ENCODE results near the gene CEACAM8. TPM values are rescaled to one million over a fixed set of nuclear protein-coding genes. Genes with fewer than 3 reads are reported as not detected.
"Not testable (repeated sequence)": the region's sequence is repeated elsewhere in the genome, so short reads cannot be mapped to it uniquely, and the experiment has no call there.

The CEACAM8 gene
- under 1 TPM in 1 of 4 donors, not detected in 3; 0.25 TPM for total RNA-seq
- under 1 TPM in 1 of 3 donors, not detected in 2; 0.03 TPM for polyA plus RNA-seq
- long read RNA-seq, donor 1 = 0 reads
- long read RNA-seq, donor 2 = 0 reads

GRCh38 chr19:42594617-42595489, at the start of gene CEACAM8:
Gene CEACAM8, minus strand, starts transcription at chr19:42594924. Its CDS starts 96 bp downstream, at chr19:42594828.
- H3K4me3 ChIP-seq = no peak within 1 kb of the TSS
- H3K27ac ChIP-seq = no peak within 1 kb of the TSS
- no peaks in the 10 kb centered on the region for H3K9me3 ChIP-seq
- no peaks in the 10 kb centered on the region for H3K27me3 ChIP-seq (ENCODE audit: insufficient read depth in 3 of 3, low read length in 2 of 3)
- no peak for ATAC-seq
- no peak for DNase-seq
- no peaks in the 10 kb centered on the region for H3K36me3 ChIP-seq (ENCODE audit: insufficient read depth in 1 of 2, low read depth in 1 of 2)
- intact Hi-C loops (cut with DNase I) = loop anchor here in 1 of 2 donors (5.0 kb wide), 1 partner anchor 143 kb away; no protein-coding TSS in a partner anchor
- WGBS, 3 donors = 66 to 77% (median 69%) methylated on average over 10 of the region's 10 CpGs
- no peak for TF ChIP-seq CTCF (IDR thresholded peaks at IDR 0.05)
- no peaks in the 10 kb centered on the region for H3K4me1 ChIP-seq

- H3K36me3 ChIP-seq (ENCODE audit: insufficient read depth in 1 of 2, low read depth in 1 of 2); H3K27ac ChIP-seq; intact Hi-C loops (cut with DNase I); ATAC-seq; H3K9me3 ChIP-seq; H3K4me1 ChIP-seq; H3K4me3 ChIP-seq; DNase-seq; H3K27me3 ChIP-seq (ENCODE audit: insufficient read depth in 3 of 3, low read length in 2 of 3): not testable (repeated sequence)
- WGBS, 3 donors = 96 to 97% (median 96%) methylated on average over 13 to 55 of the region's 58 CpGs
Measured at GRCh38 chr19:42639324-42640092, 44.8 kb upstream of the CEACAM8 start.

GRCh38 chr19:42635233-42635539, 40.5 kb upstream of the CEACAM8 start:
- ATAC-seq (no peak), DNase-seq (no peak)
- H3K27ac ChIP-seq = no peak overlapping the region
- intact Hi-C loops (cut with DNase I) = no loop called here
- WGBS, 3 donors = 86 to 100% (median 87%) methylated on average over 1 of the region's 1 CpG
- no peak overlapping the region for H3K4me3 ChIP-seq
- no peaks in the 10 kb centered on the region for H3K36me3 ChIP-seq (ENCODE audit: insufficient read depth in 1 of 2, low read depth in 1 of 2)
- TF ChIP-seq CTCF (IDR thresholded peaks at IDR 0.05) = no peak
- no peaks in the 10 kb centered on the region for H3K4me1 ChIP-seq
- no peaks in the 10 kb centered on the region for H3K9me3 ChIP-seq
- H3K27me3 ChIP-seq (ENCODE audit: insufficient read depth in 3 of 3, low read length in 2 of 3) = no peaks in the 10 kb centered on the region

GRCh38 chr19:42634409-42635232, 39.9 kb upstream of the CEACAM8 start:
- no peak for ATAC-seq
- WGBS, 3 donors = 79 to 84% (median 79%) methylated on average over 5 of the region's 5 CpGs
- no peak overlapping the region for H3K4me3 ChIP-seq
- intact Hi-C loops (cut with DNase I) = no loop called here
- H3K27ac ChIP-seq = no peak overlapping the region
- H3K9me3 ChIP-seq = no peaks in the 10 kb centered on the region
- no peak for DNase-seq
- no peaks in the 10 kb centered on the region for H3K36me3 ChIP-seq (ENCODE audit: insufficient read depth in 1 of 2, low read depth in 1 of 2)
- H3K27me3 ChIP-seq (ENCODE audit: insufficient read depth in 3 of 3, low read length in 2 of 3) = no peaks in the 10 kb centered on the region
- H3K4me1 ChIP-seq = no peaks in the 10 kb centered on the region
- peak; percentile 12 for TF ChIP-seq CTCF (IDR thresholded peaks at IDR 0.05)

Measured in psoas muscle (tissue), 8 donors.